OCI-LY7 (cell line): ENCODE results near the gene LRP2. TPM values are rescaled to one million over a fixed set of nuclear protein-coding genes. Genes with fewer than 3 reads are reported as not detected.

Source experiments
- BruUV-seq: library from RNA; stranded (reverse); fragments of 400-500 nt; replicated peaks from 2 replicates; lab custom pipeline; 2021; lab: Mats Ljungman, UMichigan
- CTCF ChIA-PET: fragments of 300-600 bp; sonication (Branson Sonifier 250); formaldehyde crosslinking; loops from one replicate; lab custom pipeline; 2022; ENCODE audit warnings: antibody characterized with exemption; ENCODE audit not compliant: unreplicated experiment; lab: Charles Lee
- POLR2A ChIA-PET: fragments of 300-600 bp; sonication (Branson Sonifier 250); formaldehyde crosslinking; loops from one replicate; lab custom pipeline; 2022; ENCODE audit warnings: antibody characterized with exemption; lab: Charles Lee
- DNase-seq: peaks from one replicate; pipeline ENCODE4 v3.0.0-alpha.2; 2015; ENCODE audit warnings: low spot score
- H2AFZ ChIP-seq: fragments of 200-600 bp; sonication (generic), shearing (Covaris generic); 2 replicates; pipeline ENCODE4 v1.6.1; 2014; ENCODE audit warnings: mild to moderate bottlenecking, antibody characterized with exemption, low read length, moderate library complexity
- H3K27ac ChIP-seq: fragments of 200-600 bp; sonication (generic); 2 replicates; pipeline ENCODE4 v1.5.1; 2014; ENCODE audit warnings: mixed run types, low read depth, mild to moderate bottlenecking, moderate library complexity, low read length, inconsistent platforms; ENCODE audit not compliant: poor library complexity, severe bottlenecking
- H3K36me3 ChIP-seq: fragments of 200-600 bp; sonication (generic); 2 replicates; pipeline ENCODE4 v1.6.1; 2014; ENCODE audit warnings: mild to moderate bottlenecking, antibody characterized with exemption, low read length, moderate library complexity, mixed read lengths; ENCODE audit not compliant: insufficient read depth
- H3K4me1 ChIP-seq: fragments of 200-600 bp; sonication (generic); 2 replicates; pipeline ENCODE4 v1.5.1; 2014; ENCODE audit warnings: mild to moderate bottlenecking, low read length; ENCODE audit not compliant: insufficient read depth, poor library complexity, severe bottlenecking
- H3K4me2 ChIP-seq: fragments of 200-600 bp; sonication (generic); 2 replicates; pipeline ENCODE4 v1.6.1; 2014; ENCODE audit warnings: mild to moderate bottlenecking, low read length
- H3K4me3 ChIP-seq: fragments of 200-600 bp; sonication (generic); 2 replicates; pipeline ENCODE4 v1.5.1; 2014; ENCODE audit warnings: mild to moderate bottlenecking, low read depth, low read length; ENCODE audit not compliant: poor library complexity, severe bottlenecking
- H3K79me2 ChIP-seq: fragments of 200-600 bp; sonication (generic); 2 replicates; pipeline ENCODE4 v1.6.1; 2016; ENCODE audit warnings: low read depth, mild to moderate bottlenecking, low read length, moderate library complexity, mixed read lengths; ENCODE audit not compliant: insufficient read depth
- H3K9me2 ChIP-seq: fragments of 200-600 bp; sonication (generic); 2 replicates; pipeline ENCODE4 v1.6.1; 2016; ENCODE audit warnings: mild to moderate bottlenecking, low read length, mixed read lengths; ENCODE audit not compliant: insufficient read depth
- H3K9me3 ChIP-seq: fragments of 200-600 bp; sonication (generic); 2 replicates; pipeline ENCODE4 v1.6.1; 2014; ENCODE audit warnings: mild to moderate bottlenecking, mixed run types, low read length, mixed read lengths
- H4K20me1 ChIP-seq: fragments of 200-600 bp; sonication (generic); 2 replicates; pipeline ENCODE4 v1.6.1; 2014; ENCODE audit warnings: mild to moderate bottlenecking, antibody characterized with exemption, low read length, moderate library complexity, mixed read lengths; ENCODE audit not compliant: insufficient read depth
- CTCF ChIP-seq: fragments of 200-600 bp; sonication (generic); conservative IDR thresholded peaks from 2 replicates; pipeline ENCODE4 v1.5.1; 2014; ENCODE audit warnings: mild to moderate bottlenecking, antibody characterized with exemption, low read length, moderate library complexity, mixed read lengths
- EZH2phosphoT487 ChIP-seq: fragments of 200-600 bp; sonication (generic); IDR thresholded peaks from 2 replicates; pipeline ENCODE4 v1.6.1; 2018; ENCODE audit warnings: low read depth, borderline replicate concordance, mild to moderate bottlenecking, mixed run types, antibody characterized with exemption, low read length, moderate library complexity, mixed read lengths
- intact Hi-C: fragments of 100-400 bp; cut with micrococcal nuclease; formaldehyde crosslinking; loops from one replicate; pipeline ENCODE4 v1.10.0; 2022; ENCODE audit not compliant: unreplicated experiment
- total RNA-seq, 2 experiments: library from RNA; depleted of rRNA in 1 of 2; stranded (reverse); fragments of >200 nt in 1 of 2; shearing (Covaris generic) in 1 of 2; gene quantifications; 2 replicates each; pipeline ENCODE4 v1.2.3, GENCODE V29; 2014 to 2022

LRP2 gene
- total RNA-seq, 2 experiments from 2014 or later: 0.89 TPM; not detected in 1

- TF ChIP-seq CTCF (no peak), EZH2phosphoT487 (no peak)
- H2AFZ ChIP-seq: no peak overlapping the region
- no peaks in the 10 kb centered on the region for H4K20me1 ChIP-seq
- no peak overlapping the region for H3K27ac ChIP-seq
- H3K9me2 ChIP-seq: no peaks in the 10 kb centered on the region
- DNase-seq: no peak
- intact Hi-C loops: no loop called here
- no peaks in the 10 kb centered on the region for H3K4me1 ChIP-seq
- ChIA-PET CTCF (no interaction called here), POLR2A (interaction anchor here (0.6 kb wide), 1 partner anchor 1028 kb away, joined by 5 read pairs; no protein-coding TSS in a partner anchor)
- H3K9me3 ChIP-seq: no peaks in the 10 kb centered on the region
- H3K4me3 ChIP-seq: no peak overlapping the region
- no peaks in the 10 kb centered on the region for H3K79me2 ChIP-seq
- H3K4me2 ChIP-seq: no peak overlapping the region
- BruUV-seq: no TSS peak
- H3K36me3 ChIP-seq: no peaks in the 10 kb centered on the region
These were observed 161.6 kb downstream of the LRP2 start for GRCh38 chr2:169200756-169201155.

GRCh38 chr2:169193618-169194017, 168.7 kb downstream of the LRP2 start:
- H3K4me1 ChIP-seq: no peaks in the 10 kb centered on the region
- H3K4me2 ChIP-seq: no peak overlapping the region
- no peaks in the 10 kb centered on the region for H3K9me2 ChIP-seq
- no TSS peak for BruUV-seq
- H3K9me3 ChIP-seq: no peaks in the 10 kb centered on the region
- H2AFZ ChIP-seq: no peak overlapping the region
- POLR2A ChIA-PET: interaction anchor here (1.6 kb wide), 1 partner anchor 10 kb away, joined by 3 read pairs; no protein-coding TSS in a partner anchor
- no peak overlapping the region for H3K27ac ChIP-seq
- TF ChIP-seq EZH2phosphoT487 (no peak), CTCF (no peak)
- CTCF ChIA-PET: no interaction called here
- no peaks in the 10 kb centered on the region for H4K20me1 ChIP-seq
- H3K79me2 ChIP-seq: no peaks in the 10 kb centered on the region
- no peaks in the 10 kb centered on the region for H3K36me3 ChIP-seq
- DNase-seq: no peak
- intact Hi-C loops: no loop called here
- H3K4me3 ChIP-seq: no peak overlapping the region

GRCh38 chr2:169190197-169190775, 172.0 kb downstream of the LRP2 start:
- intact Hi-C loops: no loop called here
- H3K27ac ChIP-seq: no peak overlapping the region
- ChIA-PET POLR2A (no interaction called here), CTCF (no interaction called here)
- no peak overlapping the region for H3K4me3 ChIP-seq
- H3K4me1 ChIP-seq: no peaks in the 10 kb centered on the region
- no peak overlapping the region for H3K4me2 ChIP-seq
- no peak overlapping the region for H2AFZ ChIP-seq
- no peaks in the 10 kb centered on the region for H3K36me3 ChIP-seq
- TF ChIP-seq EZH2phosphoT487 (no peak), CTCF (no peak)
- H3K79me2 ChIP-seq: no peaks in the 10 kb centered on the region
- H4K20me1 ChIP-seq: no peaks in the 10 kb centered on the region
- H3K9me2 ChIP-seq: no peaks in the 10 kb centered on the region
- H3K9me3 ChIP-seq: no peaks in the 10 kb centered on the region
- no peak for DNase-seq
- no TSS peak for BruUV-seq
